Chondrocyte (in vitro differentiated cells): Measurements from ENCODE around the gene NDUFA13. TPM values are rescaled to one million over a fixed set of nuclear protein-coding genes. Genes with fewer than 3 reads are reported as not detected.
"Not testable (repeated sequence)": the region's sequence is repeated elsewhere in the genome, so short reads cannot be mapped to it uniquely, and the experiment has no call there.

ENCODE experiments used
- DNase-seq: peaks from one replicate; pipeline ENCODE4 v3.0.0; 2021; ENCODE audit warnings: mixed read lengths, low spot score
- H3K27ac Mint-ChIP-seq: one replicate; pipeline ENCODE4 v1.8.0; 2021; ENCODE audit warnings: mild to moderate bottlenecking, moderate library complexity, mixed read lengths; ENCODE audit not compliant: unreplicated experiment
- H3K27me3 Mint-ChIP-seq: 2 replicates; pipeline ENCODE4 v1.8.0; 2021; ENCODE audit warnings: low read depth, mixed read lengths
- H3K36me3 Mint-ChIP-seq: 2 replicates; pipeline ENCODE4 v1.8.0; 2021; ENCODE audit warnings: low read depth, mixed read lengths
- H3K4me1 Mint-ChIP-seq: 2 replicates; pipeline ENCODE4 v1.8.0; 2021; ENCODE audit warnings: low read depth, mild to moderate bottlenecking, mixed read lengths
- H3K4me3 Mint-ChIP-seq: one replicate; pipeline ENCODE4 v1.8.0; 2021; ENCODE audit warnings: mild to moderate bottlenecking, moderate library complexity, mixed read lengths; ENCODE audit not compliant: unreplicated experiment
- H3K9me3 Mint-ChIP-seq: 2 replicates; pipeline ENCODE4 v1.8.0; 2021; ENCODE audit warnings: low read depth, mixed read lengths
- CTCF ChIP-seq: fragments of 200-600 bp; sonication (generic); IDR thresholded peaks from 2 replicates; pipeline ENCODE4 v1.5.0; 2021; ENCODE audit warnings: antibody characterized with exemption, mild to moderate bottlenecking, moderate library complexity
- long read RNA-seq: library from polyadenylated mRNA; stranded (forward); transcript quantifications from one replicate; pipeline ENCODE4 v2.0.0, GENCODE V29; 2021
- total RNA-seq: library from RNA; stranded (reverse); gene quantifications from 3 replicates; pipeline ENCODE4 v1.2.1, GENCODE V29; 2021

The NDUFA13 gene
- total RNA-seq, result 313 to 316 TPM (median 313 TPM) in 3 replicates
- long read RNA-seq, transcript NDUFA13-204 (5 exons, 991 nt), result major isoform, 276 of 277 reads
- long read RNA-seq, partial matches to known transcripts, result 0 of 277 reads
- long read RNA-seq, other reads (novel, unspliced or antisense), result 0 of 277 reads

- no peaks in the 10 kb centered on the region for H3K27me3 Mint-ChIP-seq
- peak; percentile 60 for TF ChIP-seq CTCF
- H3K4me3 Mint-ChIP-seq, result peak within 1 kb of the TSS; percentile 91
- H3K27ac Mint-ChIP-seq, result peak within 1 kb of the TSS; percentile 89
- H3K4me1 Mint-ChIP-seq, result peaks cover 18% of the 10 kb centered on the region
- H3K9me3 Mint-ChIP-seq, result no peaks in the 10 kb centered on the region
- DNase-seq, result no peak
- H3K36me3 Mint-ChIP-seq, result peaks cover 9% of the 10 kb centered on the region
Measured at GRCh38 chr19:19515642-19516519, at the start of gene NDUFA13. Gene NDUFA13, plus strand, starts transcription at chr19:19516225. Its CDS starts 14 bp downstream, at chr19:19516239.

- no peak overlapping the region for H3K4me3 Mint-ChIP-seq
- TF ChIP-seq CTCF, result no peak
Measured at GRCh38 chr19:19468424-19469050, 47.5 kb upstream of the NDUFA13 start.

GRCh38 chr19:19470579-19470978 is 45.4 kb upstream of the NDUFA13 start:
- Mint-ChIP-seq H3K9me3 (peaks cover 18% of the 10 kb centered on the region), H3K27me3 (no peaks in the 10 kb centered on the region), H3K4me3 (no peak overlapping the region), H3K27ac (no peak overlapping the region), H3K4me1 (peaks cover 23% of the 10 kb centered on the region), H3K36me3 (peaks cover 34% of the 10 kb centered on the region)
- no peak for TF ChIP-seq CTCF
- DNase-seq, result no peak

More at GRCh38 chr19:19468424-19469050, 47.5 kb upstream of the NDUFA13 start:
- Mint-ChIP-seq H3K36me3 (peaks cover 37% of the 10 kb centered on the region), H3K9me3 (peaks cover 18% of the 10 kb centered on the region), H3K27ac (no peak overlapping the region), H3K4me1 (peaks cover 36% of the 10 kb centered on the region), H3K27me3 (no peaks in the 10 kb centered on the region)
- no peak for DNase-seq

GRCh38 chr19:19471682-19472081 is 44.3 kb upstream of the NDUFA13 start:
- Mint-ChIP-seq H3K27ac (no peak overlapping the region), H3K36me3 (peaks cover 25% of the 10 kb centered on the region)
- no peak for DNase-seq

GRCh38 chr19:19472106-19472505 is 43.9 kb upstream of the NDUFA13 start:
- H3K4me1 Mint-ChIP-seq, result peaks cover 29% of the 10 kb centered on the region
- H3K36me3 Mint-ChIP-seq, result peaks cover 20% of the 10 kb centered on the region

More at GRCh38 chr19:19471682-19472081, 44.3 kb upstream of the NDUFA13 start:
- Mint-ChIP-seq H3K9me3 (peaks cover 18% of the 10 kb centered on the region), H3K27me3 (no peaks in the 10 kb centered on the region), H3K4me1 (peaks cover 26% of the 10 kb centered on the region), H3K4me3 (no peak overlapping the region)
- TF ChIP-seq CTCF, result no peak

More at GRCh38 chr19:19472106-19472505, 43.9 kb upstream of the NDUFA13 start:
- H3K4me3 Mint-ChIP-seq, DNase-seq, H3K27me3 Mint-ChIP-seq: not testable (repeated sequence)
- peak overlapping the region; percentile 27 for H3K27ac Mint-ChIP-seq
- H3K9me3 Mint-ChIP-seq, result peaks cover 18% of the 10 kb centered on the region
